Endothelial cell (in vitro differentiated cells): ENCODE data around the gene ZNF638. TPM values are rescaled to one million over a fixed set of nuclear protein-coding genes. Genes with fewer than 3 reads are reported as not detected.
A peak's percentile ranks its signal among the peaks of the same experiment; 100 is the strongest.
"Not testable (repeated sequence)": the region's sequence is repeated elsewhere in the genome, so short reads cannot be mapped to it uniquely, and the experiment has no call there.

Source experiments
- DNase-seq: peaks from one replicate; pipeline ENCODE4 v3.0.0; 2021; ENCODE audit warnings: low spot score
- H3K27ac Mint-ChIP-seq: one replicate; pipeline ENCODE4 v1.8.0; 2021; ENCODE audit warnings: mixed read lengths, inconsistent platforms; ENCODE audit not compliant: unreplicated experiment
- H3K27me3 Mint-ChIP-seq: one replicate; pipeline ENCODE4 v1.8.0; 2021; ENCODE audit warnings: mild to moderate bottlenecking, moderate library complexity, mixed read lengths, inconsistent platforms; ENCODE audit not compliant: unreplicated experiment
- H3K36me3 Mint-ChIP-seq: one replicate; pipeline ENCODE4 v1.8.0; 2021; ENCODE audit warnings: mild to moderate bottlenecking, low read depth, mixed read lengths, inconsistent platforms; ENCODE audit not compliant: unreplicated experiment
- H3K4me1 Mint-ChIP-seq: one replicate; pipeline ENCODE4 v1.8.0; 2021; ENCODE audit warnings: mild to moderate bottlenecking, mixed read lengths, inconsistent platforms; ENCODE audit not compliant: unreplicated experiment
- H3K4me3 Mint-ChIP-seq: one replicate; pipeline ENCODE4 v1.8.0; 2021; ENCODE audit warnings: mild to moderate bottlenecking, mixed read lengths, inconsistent platforms; ENCODE audit not compliant: unreplicated experiment
- H3K9me3 Mint-ChIP-seq: one replicate; pipeline ENCODE4 v1.8.0; 2021; ENCODE audit warnings: mixed read lengths, inconsistent platforms; ENCODE audit not compliant: unreplicated experiment
- CTCF ChIP-seq: fragments of 200-600 bp; sonication (generic); IDR thresholded peaks from one replicate; pipeline ENCODE4 v1.5.0; 2021; ENCODE audit warnings: antibody characterized with exemption; ENCODE audit not compliant: unreplicated experiment
- total RNA-seq: library from RNA; stranded (reverse); fragmentation: NEBNext Ultra II Directional; extraction: Animal tissue kit (Norgen Biotek cat#: 25700); gene quantifications from one replicate; pipeline ENCODE4 v1.2.1, GENCODE V29; 2021; ENCODE audit not compliant: unreplicated experiment

The ZNF638 gene
- total RNA-seq, 1 donor from 2014 or later, result 144 TPM

GRCh38 chr2:71323386-71323785 lies 8.2 kb upstream of the ZNF638 start:
- no peak for TF ChIP-seq CTCF
- Mint-ChIP-seq H3K27me3 (no peaks in the 10 kb centered on the region), H3K9me3 (peaks cover 8% of the 10 kb centered on the region)

GRCh38 chr2:71326968-71327367 lies 4.6 kb upstream of the ZNF638 start:
- Mint-ChIP-seq H3K4me1 (no peaks in the 10 kb centered on the region), H3K4me3 (no peak overlapping the region), H3K9me3 (peaks cover 7% of the 10 kb centered on the region), H3K27ac (no peak overlapping the region), H3K27me3 (peaks cover 2% of the 10 kb centered on the region), H3K36me3 (peaks cover 10% of the 10 kb centered on the region)
- no peak for TF ChIP-seq CTCF
- no peak for DNase-seq

More at GRCh38 chr2:71323386-71323785, 8.2 kb upstream of the ZNF638 start:
- Mint-ChIP-seq H3K27ac (no peak overlapping the region), H3K4me1 (no peaks in the 10 kb centered on the region), H3K4me3 (no peak overlapping the region), H3K36me3 (peaks cover 18% of the 10 kb centered on the region)
- no peak for DNase-seq

GRCh38 chr2:71327916-71328315 lies 3.7 kb upstream of the ZNF638 start:
- no peak overlapping the region for H3K27ac Mint-ChIP-seq
- H3K27me3 Mint-ChIP-seq, result peaks cover 2% of the 10 kb centered on the region
- peaks cover under 1% of the 10 kb centered on the region for H3K36me3 Mint-ChIP-seq
- peaks cover 8% of the 10 kb centered on the region for H3K4me1 Mint-ChIP-seq
- no peak for DNase-seq
- no peaks in the 10 kb centered on the region for H3K9me3 Mint-ChIP-seq
- H3K4me3 Mint-ChIP-seq, result no peak overlapping the region
- TF ChIP-seq CTCF, result no peak

GRCh38 chr2:71330155-71330554 lies 1.4 kb upstream of the ZNF638 start:
- H3K9me3 Mint-ChIP-seq, result no peaks in the 10 kb centered on the region
- peaks cover 19% of the 10 kb centered on the region for H3K4me1 Mint-ChIP-seq
- peaks cover 4% of the 10 kb centered on the region for H3K36me3 Mint-ChIP-seq
- TF ChIP-seq CTCF, result no peak
- DNase-seq, result no peak
- H3K4me3 Mint-ChIP-seq, result no peak overlapping the region
- H3K27me3 Mint-ChIP-seq, result peaks cover 2% of the 10 kb centered on the region
- no peak overlapping the region for H3K27ac Mint-ChIP-seq

- H3K4me3 Mint-ChIP-seq, result peak overlapping the region; percentile 99
- no peak for TF ChIP-seq CTCF
- no peaks in the 10 kb centered on the region for H3K9me3 Mint-ChIP-seq
- DNase-seq, result no peak
- no peak overlapping the region for H3K27ac Mint-ChIP-seq
- H3K36me3 Mint-ChIP-seq, result peaks cover 4% of the 10 kb centered on the region
- peaks cover 2% of the 10 kb centered on the region for H3K27me3 Mint-ChIP-seq
- H3K4me1 Mint-ChIP-seq, result peaks cover 21% of the 10 kb centered on the region
These were observed 824 bp upstream of the ZNF638 start for GRCh38 chr2:71330585-71331330.

GRCh38 chr2:71331331-71331580 lies 326 bp upstream of the ZNF638 start:
- Mint-ChIP-seq H3K4me1 (peaks cover 23% of the 10 kb centered on the region), H3K4me3 (peak overlapping the region; percentile 99), H3K27ac (peak overlapping the region; percentile 97)
- H3K36me3 Mint-ChIP-seq, H3K27me3 Mint-ChIP-seq, H3K9me3 Mint-ChIP-seq: not testable (repeated sequence)
- peak; percentile 4 for DNase-seq
